Coronary artery (tissue), 2 donors: Measurements from ENCODE around the gene XPO4.

ENCODE experiments used
- DNase-seq: peaks from one replicate; pipeline ENCODE4 v3.0.0-alpha.2; 2017; ENCODE audit warnings: low spot score
- H3K27ac ChIP-seq, 2 donors: fragments of 200-600 bp; sonication (generic); one replicate each; pipeline ENCODE4 v1.5.1; 2016 to 2019
- H3K4me3 ChIP-seq: fragments of 200-600 bp; sonication (generic); 2 replicates; pipeline ENCODE4 v1.5.1; 2016; ENCODE audit warnings: mild to moderate bottlenecking, moderate library complexity
- CTCF ChIP-seq: fragments of 200-600 bp; sonication (generic); IDR thresholded peaks from one replicate; pipeline ENCODE4 v1.5.1; 2019; ENCODE audit warnings: antibody characterized with exemption

Gene XPO4

DNA sequence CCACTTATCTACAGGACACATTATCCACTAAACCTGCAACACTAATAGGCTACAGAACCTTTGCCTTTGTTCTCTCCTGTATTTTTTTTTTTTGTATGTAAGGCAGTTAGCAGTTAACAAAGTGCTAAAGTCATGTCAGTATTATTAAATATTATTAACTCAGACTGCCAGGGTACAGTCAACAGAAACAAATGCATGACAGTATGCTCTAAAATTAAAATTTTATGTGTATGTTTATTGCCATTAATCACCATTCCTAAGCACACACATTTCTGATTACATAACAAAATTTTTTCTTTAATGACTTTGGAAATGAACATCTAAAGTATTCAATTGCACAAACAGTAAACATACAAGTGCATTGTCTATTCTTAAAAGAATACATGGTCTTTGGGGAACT lies 41.7 kb downstream of the XPO4 start:
- TF ChIP-seq CTCF = no peak
- no peak for DNase-seq
- H3K4me3 ChIP-seq = no peak overlapping the region
- H3K27ac ChIP-seq = no peak overlapping the region

DNA sequence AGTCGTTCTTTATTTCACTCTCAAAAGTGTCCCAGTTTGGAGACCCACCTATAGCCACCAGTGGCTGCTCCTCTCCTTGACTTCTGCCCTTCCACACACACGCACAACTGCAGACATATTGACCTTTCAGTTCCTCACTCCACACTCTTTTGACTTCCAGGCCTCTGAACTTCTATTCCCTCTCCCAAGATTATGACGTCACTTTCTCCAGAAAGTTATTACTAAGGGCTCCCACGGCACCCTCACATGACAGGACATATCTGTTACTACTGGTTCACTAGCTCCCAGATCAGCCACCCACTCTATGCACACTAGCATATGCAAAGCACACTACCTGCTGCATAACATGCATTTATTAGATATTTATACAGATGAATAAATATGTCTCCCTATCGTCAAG lies 45.9 kb downstream of the XPO4 start:
- Histone ChIP-seq H3K27ac (no peak overlapping the region), H3K4me3 (no peak overlapping the region)
- no peak for DNase-seq
- TF ChIP-seq CTCF = no peak

- H3K27ac ChIP-seq = peak overlapping the region in 1 of 2 donors; percentile 39
- TF ChIP-seq CTCF = no peak
Measured at GRCh38 chr13:20851844-20852402, 50.6 kb downstream of the XPO4 start.

DNA sequence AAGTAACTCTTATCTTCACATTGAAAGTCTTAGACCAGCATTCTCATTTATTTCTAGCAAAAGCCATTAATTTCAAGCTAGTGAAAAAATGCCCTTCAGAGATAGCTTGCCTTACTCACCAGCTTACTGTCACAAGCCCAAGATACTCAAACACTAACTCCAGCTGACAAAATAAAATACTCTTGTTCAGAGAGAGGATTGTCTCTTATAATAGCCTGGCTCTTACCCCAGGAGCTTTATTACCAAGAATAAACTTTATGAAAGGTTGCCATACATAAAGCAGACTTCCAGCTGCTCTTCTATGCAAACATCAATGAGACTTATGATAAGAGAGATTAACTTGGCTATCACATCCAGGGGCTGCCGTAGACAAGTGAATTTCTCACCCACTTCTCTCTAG lies 53.6 kb downstream of the XPO4 start:
- H3K27ac ChIP-seq = no peak overlapping the region
- DNase-seq = no peak
- no peak for TF ChIP-seq CTCF
- no peak overlapping the region for H3K4me3 ChIP-seq

More at GRCh38 chr13:20851844-20852402, 50.6 kb downstream of the XPO4 start:
- H3K4me3 ChIP-seq = no peak overlapping the region
- DNase-seq = no peak

DNA sequence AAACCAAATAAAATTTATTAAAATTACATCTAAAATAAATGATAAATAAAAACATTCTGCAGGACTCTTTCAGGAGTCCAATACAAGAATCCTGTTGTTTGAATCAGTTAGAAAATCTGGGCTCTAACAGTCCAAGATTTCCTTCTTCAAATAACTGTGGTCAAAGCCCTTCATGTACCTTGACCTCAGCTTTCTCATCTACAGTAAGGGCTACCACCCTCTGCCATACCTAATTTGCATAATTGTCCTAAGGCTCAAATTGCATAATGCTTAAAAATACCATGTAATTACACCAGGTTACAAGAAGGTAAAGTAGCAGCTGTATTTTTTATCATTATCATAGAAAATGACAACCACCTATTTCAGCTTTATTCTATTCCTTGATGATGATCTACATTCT lies 54.3 kb downstream of the XPO4 start:
- no peak for DNase-seq
- Histone ChIP-seq H3K4me3 (no peak overlapping the region), H3K27ac (no peak overlapping the region)
- TF ChIP-seq CTCF = no peak

- Histone ChIP-seq H3K4me3 (no peak overlapping the region), H3K27ac (no peak overlapping the region)
- no peak for TF ChIP-seq CTCF
- no peak for DNase-seq
Measured at GRCh38 chr13:20847296-20847695, 55.2 kb downstream of the XPO4 start.

DNA sequence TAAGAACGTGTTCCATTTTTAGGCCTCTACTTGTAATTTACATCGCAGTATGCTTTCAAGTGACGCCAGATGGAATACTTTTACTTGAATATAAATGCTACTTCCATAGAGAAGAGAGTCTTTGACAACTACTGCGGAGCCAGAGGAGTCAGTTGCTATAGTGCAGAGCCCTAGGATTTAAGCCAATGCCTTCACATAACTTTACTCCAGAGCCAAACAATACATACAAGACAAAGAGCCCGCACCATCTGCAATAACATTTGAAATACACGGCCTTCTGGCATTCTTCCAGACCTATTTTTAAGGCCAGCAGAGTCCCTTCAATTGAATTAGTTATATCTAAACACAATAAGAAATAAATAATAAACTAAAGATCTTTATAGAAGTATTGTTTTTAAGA lies 59.4 kb downstream of the XPO4 start:
- no peak overlapping the region for H3K27ac ChIP-seq
- H3K4me3 ChIP-seq = no peak overlapping the region
- DNase-seq = no peak
- no peak for TF ChIP-seq CTCF
